GM19438 (cell line): ENCODE results near the gene PDGFD.
"Not testable (repeated sequence)": the region's sequence is repeated elsewhere in the genome, so short reads cannot be mapped to it uniquely, and the experiment has no call there.

Experiments used
- ATAC-seq: cut with Tn5 transposase; IDR thresholded peaks from one replicate; pipeline ENCODE4 v1.9.1; 2021; ENCODE audit warnings: low read depth; ENCODE audit not compliant: unreplicated experiment

Gene PDGFD

GRCh38 chr11:104058680-104059079, 105.3 kb downstream of the PDGFD start:
- no peak for ATAC-seq

- ATAC-seq = no peak
Measured at GRCh38 chr11:104057908-104058307, 106.0 kb downstream of the PDGFD start.

- ATAC-seq = no peak
Measured at GRCh38 chr11:104055596-104055995, 108.4 kb downstream of the PDGFD start.

- ATAC-seq = no peak
Measured at GRCh38 chr11:104054911-104055529, 108.9 kb downstream of the PDGFD start.

GRCh38 chr11:104053743-104054478, 110.0 kb downstream of the PDGFD start:
- ATAC-seq = no peak

GRCh38 chr11:104051778-104052177, 112.2 kb downstream of the PDGFD start:
- no peak for ATAC-seq

GRCh38 chr11:104049116-104049515, 114.8 kb downstream of the PDGFD start:
- ATAC-seq = no peak

- ATAC-seq = not testable (repeated sequence)
Measured at GRCh38 chr11:104046858-104047257, 117.1 kb downstream of the PDGFD start.

GRCh38 chr11:104046331-104046730, 117.6 kb downstream of the PDGFD start:
- ATAC-seq = no peak

GRCh38 chr11:104043678-104044239, 120.2 kb downstream of the PDGFD start:
- no peak for ATAC-seq

GRCh38 chr11:104043142-104043541, 120.8 kb downstream of the PDGFD start:
- ATAC-seq = no peak

- ATAC-seq = no peak
Measured at GRCh38 chr11:104041792-104042191, 122.2 kb downstream of the PDGFD start.

- ATAC-seq = no peak
Measured at GRCh38 chr11:104036995-104037394, 127.0 kb downstream of the PDGFD start.

- no peak for ATAC-seq
Measured at GRCh38 chr11:104036588-104036987, 127.4 kb downstream of the PDGFD start, which contains the start of gene DDI1. Gene DDI1, plus strand, starts transcription at chr11:104036640. Its CDS starts 183 bp downstream, at chr11:104036823.

- no peak for ATAC-seq
Measured at GRCh38 chr11:104033561-104033960, 130.4 kb downstream of the PDGFD start.

GRCh38 chr11:104033134-104033533, 130.8 kb downstream of the PDGFD start:
- ATAC-seq = no peak

- no peak for ATAC-seq
Measured at GRCh38 chr11:104028476-104029263, 135.3 kb downstream of the PDGFD start.

GRCh38 chr11:104024572-104024971, 139.4 kb downstream of the PDGFD start:
- ATAC-seq = no peak

GRCh38 chr11:104015649-104016415, 148.1 kb downstream of the PDGFD start:
- peak; percentile 87 for ATAC-seq

- no peak for ATAC-seq
Measured at GRCh38 chr11:104011044-104011443, 152.9 kb downstream of the PDGFD start.
